GM18502 (cell line): ENCODE data around the gene FGA.

ENCODE experiments used
- ATAC-seq: cut with Tn5 transposase; IDR thresholded peaks from one replicate; pipeline ENCODE4 v1.9.1; 2021; ENCODE audit warnings: mild to moderate bottlenecking; ENCODE audit not compliant: unreplicated experiment, poor library complexity

The FGA gene

GRCh38 chr4:154549894-154550790 is 40.4 kb downstream of the FGA start, which contains the start of gene PLRG1:
Gene PLRG1, minus strand, starts transcription at chr4:154550400. Its CDS starts 92 bp downstream, at chr4:154550308.
- ATAC-seq: peak; percentile 97

GRCh38 chr4:154545689-154546088 is 44.9 kb downstream of the FGA start:
- no peak for ATAC-seq

GRCh38 chr4:154542271-154542879 is 48.2 kb downstream of the FGA start:
- ATAC-seq: no peak
